Liver (tissue), 9 donors: ENCODE results near the gene MYBPH. TPM values are rescaled to one million over a fixed set of nuclear protein-coding genes. Genes with fewer than 3 reads are reported as not detected.

Source experiments
- DNase-seq: peaks from one replicate; pipeline ENCODE4 v3.0.0-alpha.2; 2017; ENCODE audit warnings: low spot score
- H3K27ac ChIP-seq, 2 donors: one replicate each; pipeline ENCODE4 v1.7.0; 2013; ENCODE audit warnings: inconsistent platforms in 2 of 2, low read length in 2 of 2, control low read depth in 1 of 2, low read depth in 1 of 2, mild to moderate bottlenecking in 1 of 2
- H3K27me3 ChIP-seq, 4 donors: one replicate each; pipeline versions ENCODE4 v1.6.1 to v1.7.0; 2013; ENCODE audit warnings: low read length in 3 of 4, inconsistent platforms in 1 of 4, mild to moderate bottlenecking in 1 of 4, moderate library complexity in 1 of 4; ENCODE audit not compliant: control insufficient read depth in 4 of 4, insufficient read depth in 4 of 4
- H3K36me3 ChIP-seq, 4 donors: one replicate each; pipeline versions ENCODE4 v1.6.1 to v1.7.0; 2013; ENCODE audit warnings: low read length in 3 of 4, mild to moderate bottlenecking in 3 of 4, low read depth in 1 of 4, moderate library complexity in 1 of 4; ENCODE audit not compliant: control insufficient read depth in 4 of 4, insufficient read depth in 3 of 4
- H3K4me1 ChIP-seq, 4 donors: one replicate each; pipeline versions ENCODE4 v1.6.1 to v1.7.0; 2013; ENCODE audit warnings: low read length in 3 of 4, mild to moderate bottlenecking in 3 of 4, moderate library complexity in 1 of 4; ENCODE audit not compliant: control insufficient read depth in 4 of 4, insufficient read depth in 4 of 4
- H3K4me3 ChIP-seq, 3 donors: one replicate each; pipeline versions ENCODE4 v1.6.1 to v1.7.0; 2013; ENCODE audit warnings: low read length in 3 of 3, control low read depth in 1 of 3, low read depth in 1 of 3, mild to moderate bottlenecking in 1 of 3
- H3K9ac ChIP-seq, 2 donors: one replicate each; pipeline ENCODE4 v1.7.0; 2013; ENCODE audit warnings: low read length in 2 of 2, mild to moderate bottlenecking in 2 of 2, moderate library complexity in 2 of 2, control low read depth in 1 of 2, low read depth in 1 of 2
- H3K9me3 ChIP-seq, 4 donors: one replicate each; pipeline versions ENCODE4 v1.6.1 to v1.7.0; 2013; ENCODE audit warnings: low read length in 3 of 4; ENCODE audit not compliant: control insufficient read depth in 4 of 4
- EGR1 ChIP-seq, 2 donors: IDR thresholded peaks; 2 replicates each; pipeline ENCODE4 v1.6.1; 2016 to 2018; ENCODE audit warnings: antibody characterized with exemption in 2 of 2, low read depth in 2 of 2
- FOXA1 ChIP-seq: IDR thresholded peaks from 2 replicates; pipeline ENCODE4 v1.6.1; 2016; ENCODE audit warnings: antibody characterized with exemption
- FOXA2 ChIP-seq: IDR thresholded peaks from 2 replicates; pipeline ENCODE4 v1.6.1; 2016; ENCODE audit warnings: antibody characterized with exemption
- GABPA ChIP-seq, 2 donors: IDR thresholded peaks in 1 of 2; conservative IDR thresholded peaks in 1 of 2; 2 replicates each; pipeline ENCODE4 v1.6.1; 2016; ENCODE audit warnings: antibody characterized with exemption in 2 of 2, mild to moderate bottlenecking in 1 of 2, moderate library complexity in 1 of 2
- HNF4A ChIP-seq, 2 donors: conservative IDR thresholded peaks; 2 replicates each; pipeline ENCODE4 v1.6.1; 2016; ENCODE audit warnings: antibody characterized with exemption in 2 of 2, mild to moderate bottlenecking in 2 of 2
- HNF4G ChIP-seq: IDR thresholded peaks from 2 replicates; pipeline ENCODE4 v1.6.1; 2016; ENCODE audit warnings: antibody characterized with exemption
- JUND ChIP-seq, 2 donors: IDR thresholded peaks; 2 replicates each; pipeline ENCODE4 v1.6.1; 2016; ENCODE audit warnings: antibody characterized with exemption in 2 of 2
- NR2F2 ChIP-seq: IDR thresholded peaks from 2 replicates; pipeline ENCODE4 v1.6.1; 2016; ENCODE audit warnings: antibody characterized with exemption
- RAD21 ChIP-seq, 2 donors: IDR thresholded peaks; 2 replicates each; pipeline ENCODE4 v1.6.1; 2016; ENCODE audit warnings: antibody characterized with exemption in 2 of 2, mild to moderate bottlenecking in 2 of 2
- RXRA ChIP-seq, 2 donors: IDR thresholded peaks; 2 replicates each; pipeline ENCODE4 v1.6.1; 2017 to 2018; ENCODE audit warnings: antibody characterized with exemption in 2 of 2, mild to moderate bottlenecking in 1 of 2
- SP1 ChIP-seq: IDR thresholded peaks from 2 replicates; pipeline ENCODE4 v1.6.1; 2018; ENCODE audit warnings: antibody characterized with exemption, mild to moderate bottlenecking
- TAF1 ChIP-seq: conservative IDR thresholded peaks from 2 replicates; pipeline ENCODE4 v1.6.1; 2016; ENCODE audit warnings: antibody characterized with exemption, mild to moderate bottlenecking
- YY1 ChIP-seq: IDR thresholded peaks from 2 replicates; pipeline ENCODE4 v1.6.1; 2016; ENCODE audit warnings: antibody characterized with exemption, mild to moderate bottlenecking
- WGBS: extraction: QIAGEN DNeasy Blood & Tissue Kit; methylation state at CpG from one replicate; pipeline ENCODE4 v1.1.7; 2013; 5-methylcytosine and 5-hydroxymethylcytosine counted together
- polyA plus RNA-seq, 2 donors: library from polyadenylated mRNA; stranded (reverse) in 1 of 2; unstranded in 1 of 2; fragments of 200-250 nt in 1 of 2; fragments of >200 nt in 1 of 2; fragmentation: Nextera tagmentation in 1 of 2; extraction: Ambion mirVana in 1 of 2; gene quantifications; one replicate each; pipeline versions ENCODE4 v1.2.1 to v1.2.3, GENCODE V29; 2013 to 2015
- total RNA-seq, 2 donors: library from RNA; depleted of rRNA; stranded (reverse); fragments of >200 nt; gene quantifications; one replicate each; pipeline ENCODE4 v1.2.3, GENCODE V29; 2014
- TF ChIP-seq, protein P1 (sequence below): IDR thresholded peaks from 2 replicates; pipeline ENCODE4 v1.6.1; 2016; ENCODE audit warnings: antibody characterized with exemption
- TF ChIP-seq, protein P2 (sequence below): IDR thresholded peaks from 2 replicates; pipeline ENCODE4 v1.6.1; 2016; ENCODE audit warnings: antibody characterized with exemption
- TF ChIP-seq, protein P3 (sequence below): fragments of 150-350 bp; IDR thresholded peaks from 2 replicates; pipeline ENCODE4 v1.5.1; 2017; ENCODE audit warnings: improper control_type of control experiment, low read depth, low read length; ENCODE audit not compliant: missing input control
- TF ChIP-seq, protein P4 (sequence below): IDR thresholded peaks from 2 replicates; pipeline ENCODE4 v1.6.1; 2016; ENCODE audit warnings: antibody characterized with exemption
- TF ChIP-seq, protein P5 (sequence below): IDR thresholded peaks from 2 replicates; pipeline ENCODE4 v1.6.1; 2016; ENCODE audit warnings: antibody characterized with exemption, mild to moderate bottlenecking
- donor health status: healthy.
- donor health status: healthy.
- donor health status: healthy.
- donor health status: healthy.
- donor health status: healthy.

The MYBPH gene
- total and polyA plus RNA-seq, 4 donors = 0.09 TPM; not detected in 3

DNA sequence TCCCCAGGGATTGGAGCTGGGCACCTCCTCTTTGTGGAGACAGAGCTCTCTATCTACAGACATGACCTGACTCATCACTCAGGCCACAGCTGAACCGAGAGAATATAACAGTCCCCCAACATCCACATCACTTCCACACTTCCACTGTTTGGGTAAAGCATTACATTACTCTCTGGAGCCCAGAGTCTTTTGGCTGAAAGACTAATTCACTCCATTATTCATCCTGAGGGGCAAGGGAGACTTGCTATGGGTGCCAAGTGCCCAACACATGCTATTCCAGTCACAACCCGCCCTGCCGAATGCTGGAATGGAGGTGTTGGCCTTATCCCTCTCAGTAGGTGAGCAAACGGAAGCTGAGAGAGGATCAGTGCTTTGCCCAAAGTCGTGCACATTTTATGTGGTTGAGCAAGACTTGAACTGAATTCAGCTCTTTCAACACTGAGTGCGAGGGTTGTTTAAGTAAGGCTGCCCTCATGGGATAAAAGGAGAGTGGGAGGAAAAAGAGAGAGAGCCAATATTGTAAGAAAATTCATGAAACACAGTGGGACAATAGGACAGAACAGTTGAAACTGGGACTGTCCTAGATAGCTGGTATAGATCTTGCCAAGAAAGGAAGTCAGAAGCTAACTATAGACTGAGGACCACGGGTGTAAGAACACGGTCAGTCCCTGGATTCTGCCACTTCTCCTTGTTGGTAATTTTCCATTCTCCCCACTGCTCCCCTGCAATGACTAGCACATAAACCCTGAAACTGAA, 24.4 kb upstream of the MYBPH start:
- Histone ChIP-seq H3K4me3 (no peak overlapping the region), H3K36me3 (no peaks in the 10 kb centered on the region), H3K4me1 (peaks cover 0 to 17% (median 8%) of the 10 kb centered on the region in 4 donors), H3K9ac (no peak overlapping the region), H3K27me3 (no peaks in the 10 kb centered on the region), H3K27ac (peak overlapping the region; percentile 26 to 57), H3K9me3 (no peaks in the 10 kb centered on the region)
- DNase-seq = no peak
- TF ChIP-seq TAF1 (no peak), FOXA1 (peak; percentile 37), SP1 (peak; percentile 60), YY1 (peak; percentile 81), FOXA2 (peak; percentile 45), EGR1 (IDR thresholded peaks at IDR 0.05; ENCODE audit: low read depth in 2 of 2) (peak; percentile 23 to 65), RAD21 (IDR thresholded peaks at IDR 0.05) (peak; percentile 26 to 29), GABPA (IDR thresholded peaks at IDR 0.05 in 1 of 2, conservative IDR thresholded peaks at IDR 0.05 in 1 of 2) (peak in 1 of 2 donors; percentile 69), HNF4A (conservative IDR thresholded peaks at IDR 0.05) (peak; percentile 65 to 76), HNF4G (peak; percentile 6), RXRA (IDR thresholded peaks at IDR 0.05) (peak; percentile 71 to 83), JUND (IDR thresholded peaks at IDR 0.05) (peak in 1 of 2 donors; percentile 61), NR2F2 (peak; percentile 38)
- TF ChIP-seq, protein P1, sequence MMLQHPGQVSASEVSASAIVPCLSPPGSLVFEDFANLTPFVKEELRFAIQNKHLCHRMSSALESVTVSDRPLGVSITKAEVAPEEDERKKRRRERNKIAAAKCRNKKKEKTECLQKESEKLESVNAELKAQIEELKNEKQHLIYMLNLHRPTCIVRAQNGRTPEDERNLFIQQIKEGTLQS = no peak
- TF ChIP-seq, protein P2, sequence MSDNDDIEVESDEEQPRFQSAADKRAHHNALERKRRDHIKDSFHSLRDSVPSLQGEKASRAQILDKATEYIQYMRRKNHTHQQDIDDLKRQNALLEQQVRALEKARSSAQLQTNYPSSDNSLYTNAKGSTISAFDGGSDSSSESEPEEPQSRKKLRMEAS = peak; percentile 80
- TF ChIP-seq, protein P3, sequence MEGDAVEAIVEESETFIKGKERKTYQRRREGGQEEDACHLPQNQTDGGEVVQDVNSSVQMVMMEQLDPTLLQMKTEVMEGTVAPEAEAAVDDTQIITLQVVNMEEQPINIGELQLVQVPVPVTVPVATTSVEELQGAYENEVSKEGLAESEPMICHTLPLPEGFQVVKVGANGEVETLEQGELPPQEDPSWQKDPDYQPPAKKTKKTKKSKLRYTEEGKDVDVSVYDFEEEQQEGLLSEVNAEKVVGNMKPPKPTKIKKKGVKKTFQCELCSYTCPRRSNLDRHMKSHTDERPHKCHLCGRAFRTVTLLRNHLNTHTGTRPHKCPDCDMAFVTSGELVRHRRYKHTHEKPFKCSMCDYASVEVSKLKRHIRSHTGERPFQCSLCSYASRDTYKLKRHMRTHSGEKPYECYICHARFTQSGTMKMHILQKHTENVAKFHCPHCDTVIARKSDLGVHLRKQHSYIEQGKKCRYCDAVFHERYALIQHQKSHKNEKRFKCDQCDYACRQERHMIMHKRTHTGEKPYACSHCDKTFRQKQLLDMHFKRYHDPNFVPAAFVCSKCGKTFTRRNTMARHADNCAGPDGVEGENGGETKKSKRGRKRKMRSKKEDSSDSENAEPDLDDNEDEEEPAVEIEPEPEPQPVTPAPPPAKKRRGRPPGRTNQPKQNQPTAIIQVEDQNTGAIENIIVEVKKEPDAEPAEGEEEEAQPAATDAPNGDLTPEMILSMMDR = no peak
- TF ChIP-seq, protein P4, sequence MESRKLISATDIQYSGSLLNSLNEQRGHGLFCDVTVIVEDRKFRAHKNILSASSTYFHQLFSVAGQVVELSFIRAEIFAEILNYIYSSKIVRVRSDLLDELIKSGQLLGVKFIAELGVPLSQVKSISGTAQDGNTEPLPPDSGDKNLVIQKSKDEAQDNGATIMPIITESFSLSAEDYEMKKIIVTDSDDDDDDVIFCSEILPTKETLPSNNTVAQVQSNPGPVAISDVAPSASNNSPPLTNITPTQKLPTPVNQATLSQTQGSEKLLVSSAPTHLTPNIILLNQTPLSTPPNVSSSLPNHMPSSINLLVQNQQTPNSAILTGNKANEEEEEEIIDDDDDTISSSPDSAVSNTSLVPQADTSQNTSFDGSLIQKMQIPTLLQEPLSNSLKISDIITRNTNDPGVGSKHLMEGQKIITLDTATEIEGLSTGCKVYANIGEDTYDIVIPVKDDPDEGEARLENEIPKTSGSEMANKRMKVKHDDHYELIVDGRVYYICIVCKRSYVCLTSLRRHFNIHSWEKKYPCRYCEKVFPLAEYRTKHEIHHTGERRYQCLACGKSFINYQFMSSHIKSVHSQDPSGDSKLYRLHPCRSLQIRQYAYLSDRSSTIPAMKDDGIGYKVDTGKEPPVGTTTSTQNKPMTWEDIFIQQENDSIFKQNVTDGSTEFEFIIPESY = peak; percentile 66
- TF ChIP-seq, protein P5, sequence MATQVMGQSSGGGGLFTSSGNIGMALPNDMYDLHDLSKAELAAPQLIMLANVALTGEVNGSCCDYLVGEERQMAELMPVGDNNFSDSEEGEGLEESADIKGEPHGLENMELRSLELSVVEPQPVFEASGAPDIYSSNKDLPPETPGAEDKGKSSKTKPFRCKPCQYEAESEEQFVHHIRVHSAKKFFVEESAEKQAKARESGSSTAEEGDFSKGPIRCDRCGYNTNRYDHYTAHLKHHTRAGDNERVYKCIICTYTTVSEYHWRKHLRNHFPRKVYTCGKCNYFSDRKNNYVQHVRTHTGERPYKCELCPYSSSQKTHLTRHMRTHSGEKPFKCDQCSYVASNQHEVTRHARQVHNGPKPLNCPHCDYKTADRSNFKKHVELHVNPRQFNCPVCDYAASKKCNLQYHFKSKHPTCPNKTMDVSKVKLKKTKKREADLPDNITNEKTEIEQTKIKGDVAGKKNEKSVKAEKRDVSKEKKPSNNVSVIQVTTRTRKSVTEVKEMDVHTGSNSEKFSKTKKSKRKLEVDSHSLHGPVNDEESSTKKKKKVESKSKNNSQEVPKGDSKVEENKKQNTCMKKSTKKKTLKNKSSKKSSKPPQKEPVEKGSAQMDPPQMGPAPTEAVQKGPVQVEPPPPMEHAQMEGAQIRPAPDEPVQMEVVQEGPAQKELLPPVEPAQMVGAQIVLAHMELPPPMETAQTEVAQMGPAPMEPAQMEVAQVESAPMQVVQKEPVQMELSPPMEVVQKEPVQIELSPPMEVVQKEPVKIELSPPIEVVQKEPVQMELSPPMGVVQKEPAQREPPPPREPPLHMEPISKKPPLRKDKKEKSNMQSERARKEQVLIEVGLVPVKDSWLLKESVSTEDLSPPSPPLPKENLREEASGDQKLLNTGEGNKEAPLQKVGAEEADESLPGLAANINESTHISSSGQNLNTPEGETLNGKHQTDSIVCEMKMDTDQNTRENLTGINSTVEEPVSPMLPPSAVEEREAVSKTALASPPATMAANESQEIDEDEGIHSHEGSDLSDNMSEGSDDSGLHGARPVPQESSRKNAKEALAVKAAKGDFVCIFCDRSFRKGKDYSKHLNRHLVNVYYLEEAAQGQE = no peak
- 37% methylated on average over 8 of the region's 8 CpGs for WGBS
